GM19452 (cell line): ENCODE results near the gene TSSC4.

Source experiments
- ATAC-seq: cut with Tn5 transposase; IDR thresholded peaks from one replicate; pipeline ENCODE4 v1.9.1; 2021; ENCODE audit not compliant: unreplicated experiment

The TSSC4 gene

DNA sequence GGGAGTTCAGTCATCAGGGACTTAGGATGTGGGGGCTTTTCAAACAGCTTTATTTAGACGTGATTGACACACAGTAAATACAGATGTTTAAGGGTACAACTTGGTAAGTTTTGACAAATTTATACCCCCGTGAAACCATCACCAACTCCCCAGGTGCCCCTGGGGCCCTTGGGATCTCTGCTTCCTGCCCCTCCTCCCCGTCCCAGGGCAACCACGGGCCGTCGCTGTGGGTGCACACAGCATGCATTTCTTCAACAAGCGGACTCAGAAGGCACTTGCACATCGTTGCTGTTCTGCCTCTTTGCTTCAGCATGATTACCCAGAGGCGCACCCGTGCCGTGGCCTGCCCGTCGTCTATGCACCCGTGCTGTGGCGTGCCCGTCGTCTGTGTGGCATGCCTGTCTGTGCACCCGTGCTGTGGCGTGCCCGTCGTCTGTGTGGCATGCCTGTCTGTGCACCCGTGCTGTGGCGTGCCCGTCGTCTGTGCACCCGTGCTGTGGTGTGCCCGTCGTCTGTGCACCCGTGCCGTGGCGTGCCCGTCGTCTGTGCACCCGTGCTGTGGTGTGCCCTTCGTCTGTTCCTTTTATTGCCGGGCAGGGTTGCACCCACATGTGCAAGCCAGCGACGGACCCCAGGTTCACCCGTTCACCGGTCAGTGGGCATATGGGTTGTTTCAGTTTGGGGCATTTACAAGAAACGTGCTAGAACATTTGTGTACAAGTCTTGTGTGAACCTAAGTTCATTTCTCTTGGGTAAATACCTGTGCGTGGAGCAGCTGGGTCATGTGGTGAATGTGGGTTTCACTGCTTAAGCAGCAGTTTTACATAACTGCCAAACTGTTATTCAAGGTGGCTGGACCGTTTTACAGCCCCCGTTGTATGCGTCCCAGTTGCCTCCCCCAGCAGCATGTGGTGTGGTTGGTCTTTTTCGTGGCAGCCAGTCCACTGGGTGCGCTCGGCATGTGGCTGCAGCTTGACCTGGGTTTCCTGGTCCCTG is 15.1 kb upstream of the TSSC4 start:
- no peak for ATAC-seq

DNA sequence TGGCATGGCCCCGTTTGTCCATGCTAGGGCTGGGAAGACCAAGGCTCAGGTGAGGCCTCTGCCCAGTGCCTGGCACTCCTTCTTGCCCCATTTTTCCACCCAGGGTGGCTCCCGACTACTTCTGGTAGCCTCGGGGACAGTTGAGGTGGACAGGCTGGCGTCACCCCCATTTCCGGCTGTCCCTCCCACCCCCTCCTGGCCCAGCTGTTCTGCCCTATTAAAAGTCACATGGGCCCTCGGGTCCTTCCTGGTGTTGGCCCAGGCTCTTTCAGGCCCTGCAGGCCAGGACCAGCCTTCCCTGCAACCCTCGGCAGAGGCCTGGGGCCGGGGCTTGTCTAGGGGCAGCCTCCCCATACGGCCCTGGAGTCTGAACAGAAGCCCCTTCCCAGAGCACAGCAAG is 14.0 kb upstream of the TSSC4 start:
- no peak for ATAC-seq

DNA sequence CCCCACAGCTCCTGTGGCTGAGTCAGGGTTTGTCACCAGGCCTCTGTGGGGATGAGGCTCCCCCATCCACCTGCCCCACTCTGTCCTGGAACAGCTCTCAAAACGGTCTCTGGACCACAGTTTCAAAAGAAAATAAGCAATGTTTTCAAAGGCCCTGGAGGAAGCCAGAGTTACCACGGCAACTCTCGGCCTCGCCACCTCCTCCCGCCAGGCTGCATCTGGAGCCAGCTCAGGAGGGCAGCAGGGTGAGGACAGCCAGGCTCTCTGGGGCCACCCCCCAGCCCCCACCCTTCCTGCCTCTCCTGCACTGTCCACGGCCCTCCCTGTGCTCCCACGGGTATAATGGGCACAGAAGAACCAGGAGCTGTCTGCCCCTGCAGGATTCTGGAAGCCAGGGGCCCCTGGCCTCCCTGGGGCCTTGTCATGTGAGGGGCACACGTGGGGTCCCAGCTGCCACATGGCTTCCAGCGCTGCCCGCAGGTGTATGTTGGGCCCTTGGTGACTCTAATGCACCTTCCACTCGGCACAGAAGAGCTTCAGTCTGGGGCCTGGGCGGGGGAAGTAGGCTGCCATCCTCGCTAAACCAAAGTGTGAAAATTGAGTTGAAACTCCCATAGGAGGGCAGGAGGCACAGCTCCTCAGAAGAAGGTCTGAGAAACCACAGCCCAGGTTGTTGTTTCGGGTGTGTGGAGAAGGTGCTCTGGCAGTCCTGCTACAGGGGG is 13.1 kb upstream of the TSSC4 start:
- ATAC-seq, result no peak

DNA sequence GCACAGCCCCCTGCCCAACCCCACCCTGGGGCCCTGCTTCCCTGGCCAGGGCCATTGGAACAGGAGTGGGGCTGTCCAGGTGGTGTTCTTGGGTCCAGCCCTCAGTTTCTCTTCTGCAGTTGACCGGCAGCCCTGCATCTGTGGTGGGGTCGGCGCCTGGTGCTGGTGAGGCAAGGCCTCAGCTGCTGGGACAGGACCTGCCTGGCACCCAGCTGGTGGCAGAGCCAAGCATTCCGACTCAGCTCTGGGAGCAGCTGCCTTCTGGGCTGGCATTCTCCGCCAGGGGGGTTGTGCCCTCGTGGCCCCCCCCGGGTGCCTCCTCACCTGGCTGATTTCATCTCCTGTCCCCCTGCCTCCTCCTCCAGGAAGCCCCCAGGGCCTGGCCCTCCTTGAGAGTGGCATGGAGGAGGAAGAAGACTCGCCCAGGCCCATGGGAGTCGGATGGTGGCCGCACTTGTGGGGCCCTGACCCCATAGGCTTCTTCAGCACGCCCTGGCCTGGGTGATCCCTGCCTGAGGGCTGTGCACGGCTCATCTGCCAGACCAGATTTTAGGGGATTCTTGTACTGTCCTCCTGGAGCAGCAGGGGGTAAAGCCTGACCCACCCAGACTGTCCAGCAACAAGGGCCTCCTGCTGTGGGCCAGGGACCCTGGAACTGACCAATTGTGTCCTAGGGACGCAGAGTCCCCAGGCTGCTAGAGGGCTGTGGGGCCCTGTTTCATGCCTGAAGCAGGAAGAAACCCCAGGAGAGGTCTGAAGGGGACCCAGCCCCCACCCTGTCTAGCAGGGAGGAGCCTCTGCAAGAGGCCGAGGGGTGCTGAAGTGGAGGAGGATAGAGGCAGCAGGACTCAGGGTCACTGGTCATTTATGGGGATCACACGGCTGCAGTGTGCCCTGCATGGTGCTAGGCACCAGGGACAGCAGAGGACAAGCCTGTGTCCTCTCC is 11.8 kb upstream of the TSSC4 start:
- no peak for ATAC-seq

DNA sequence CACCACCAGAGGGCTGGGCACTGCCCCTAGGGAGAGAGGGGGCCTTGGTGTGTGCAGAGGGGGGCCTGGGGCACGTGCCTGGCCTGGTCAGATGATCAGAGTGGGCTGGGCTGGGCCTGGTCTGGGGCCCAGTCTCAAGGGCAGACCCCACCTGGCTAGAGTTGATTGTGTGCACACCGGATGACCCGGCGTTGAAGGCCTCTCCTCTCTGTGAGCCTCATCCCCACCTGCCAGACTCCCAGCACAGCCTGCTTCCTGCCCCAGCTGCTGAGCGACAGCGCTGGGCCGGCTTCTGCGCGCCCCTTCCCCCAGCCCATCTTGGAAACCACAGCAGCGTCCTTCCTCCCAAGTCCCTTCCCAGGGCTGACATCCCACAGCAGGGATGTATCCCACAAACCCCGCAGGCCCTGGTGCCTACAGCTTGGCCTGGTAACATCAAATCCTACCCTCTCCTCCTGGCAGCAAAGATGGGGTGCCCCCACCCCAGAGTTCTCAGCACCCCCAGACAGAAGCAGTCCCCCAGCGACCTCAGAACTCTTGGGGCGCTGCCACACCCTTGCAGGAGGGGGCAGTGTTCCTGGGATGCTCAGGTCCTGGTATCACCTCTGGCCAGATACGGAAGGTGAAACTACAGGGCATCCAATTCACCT is 11.0 kb upstream of the TSSC4 start:
- ATAC-seq, result no peak

DNA sequence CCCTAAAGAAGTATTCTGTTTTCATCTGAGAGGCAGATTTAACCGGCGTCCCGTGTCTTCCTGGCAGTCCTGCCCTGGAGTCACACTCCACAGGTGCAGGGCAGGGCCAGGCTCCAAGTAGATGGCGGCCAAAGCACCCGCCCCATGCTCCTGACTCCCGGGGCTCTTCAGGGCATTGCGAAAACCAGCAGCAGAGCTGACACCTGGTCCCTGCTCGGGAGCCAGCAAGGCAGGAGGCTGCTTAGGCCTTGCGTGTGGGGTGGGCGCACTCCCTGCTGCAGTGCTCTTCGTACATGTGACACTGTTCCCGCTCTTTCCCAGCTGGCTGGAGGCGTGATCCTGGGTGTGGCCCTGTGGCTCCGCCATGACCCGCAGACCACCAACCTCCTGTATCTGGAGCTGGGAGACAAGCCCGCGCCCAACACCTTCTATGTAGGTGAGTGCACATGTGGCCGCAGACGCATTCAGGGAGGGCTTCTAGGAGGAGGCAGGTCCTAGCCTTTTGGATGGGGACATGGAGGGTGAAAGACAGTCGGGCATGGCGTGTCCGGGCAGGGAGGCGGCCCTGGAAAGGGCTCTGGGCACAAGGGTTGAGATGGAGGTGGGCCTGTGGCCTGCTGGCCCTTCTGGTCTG is 10.3 kb upstream of the TSSC4 start:
- no peak for ATAC-seq

DNA sequence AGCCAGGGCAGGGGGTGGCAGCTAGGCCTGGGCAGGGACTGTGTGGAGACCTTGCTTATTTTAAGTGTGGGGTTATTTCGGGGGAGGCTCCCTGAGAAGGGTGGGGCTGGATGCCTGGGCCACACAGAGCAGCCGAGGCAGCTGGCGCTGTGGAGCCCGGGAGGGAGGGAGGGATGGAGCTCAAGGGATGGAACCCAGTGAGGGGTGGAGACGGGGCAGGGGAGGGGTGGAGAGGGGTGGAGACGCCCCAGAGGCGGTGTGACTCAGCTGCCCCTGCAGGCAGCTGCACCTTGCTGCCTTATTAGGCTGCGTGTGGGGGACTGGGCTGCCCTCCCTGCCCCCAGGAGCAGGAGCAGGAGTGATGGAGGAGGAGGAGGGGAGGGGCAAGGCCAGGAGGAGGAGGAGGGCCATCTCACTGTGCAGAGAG is 9.8 kb upstream of the TSSC4 start:
- no peak for ATAC-seq

DNA sequence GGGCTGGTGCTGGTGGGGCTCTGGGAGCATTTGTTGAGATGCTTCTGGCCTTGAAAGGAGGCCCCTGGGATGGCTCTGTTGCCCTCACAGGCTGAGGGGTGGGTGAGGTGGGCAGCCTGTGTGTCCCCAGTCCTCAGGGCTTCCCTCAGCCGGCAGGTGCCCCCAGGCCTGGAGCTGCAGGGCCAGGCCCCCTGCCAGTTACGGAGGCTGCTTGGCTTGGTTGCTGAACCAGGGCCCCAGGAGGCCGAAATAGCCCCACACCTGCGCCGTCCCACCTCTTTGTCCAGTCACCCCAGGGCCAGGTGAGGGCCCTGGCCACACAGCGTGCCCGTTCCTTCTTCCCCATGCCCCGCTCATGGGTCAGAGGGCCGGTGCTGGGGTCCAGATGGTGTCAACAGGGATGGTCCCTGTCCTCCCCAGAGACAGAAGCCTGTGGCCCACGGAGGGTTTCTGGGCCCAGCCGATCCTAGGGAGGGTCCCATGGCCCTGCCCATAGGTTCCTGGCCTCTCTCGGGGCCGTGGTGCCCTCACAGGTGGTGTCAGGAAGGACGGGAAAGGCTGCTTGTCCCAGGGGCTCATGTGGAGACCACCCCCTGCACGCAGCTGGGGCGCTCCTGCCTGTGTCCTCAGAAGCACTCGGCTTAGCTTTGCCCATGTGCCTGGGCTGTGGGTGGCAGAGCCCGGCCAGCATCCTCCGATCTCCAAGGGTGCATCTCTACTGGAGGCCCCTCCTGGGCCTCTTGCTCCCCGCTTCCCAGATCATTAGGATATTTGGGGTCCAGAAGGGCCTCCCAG is 9.2 kb upstream of the TSSC4 start:
- ATAC-seq, result no peak

DNA sequence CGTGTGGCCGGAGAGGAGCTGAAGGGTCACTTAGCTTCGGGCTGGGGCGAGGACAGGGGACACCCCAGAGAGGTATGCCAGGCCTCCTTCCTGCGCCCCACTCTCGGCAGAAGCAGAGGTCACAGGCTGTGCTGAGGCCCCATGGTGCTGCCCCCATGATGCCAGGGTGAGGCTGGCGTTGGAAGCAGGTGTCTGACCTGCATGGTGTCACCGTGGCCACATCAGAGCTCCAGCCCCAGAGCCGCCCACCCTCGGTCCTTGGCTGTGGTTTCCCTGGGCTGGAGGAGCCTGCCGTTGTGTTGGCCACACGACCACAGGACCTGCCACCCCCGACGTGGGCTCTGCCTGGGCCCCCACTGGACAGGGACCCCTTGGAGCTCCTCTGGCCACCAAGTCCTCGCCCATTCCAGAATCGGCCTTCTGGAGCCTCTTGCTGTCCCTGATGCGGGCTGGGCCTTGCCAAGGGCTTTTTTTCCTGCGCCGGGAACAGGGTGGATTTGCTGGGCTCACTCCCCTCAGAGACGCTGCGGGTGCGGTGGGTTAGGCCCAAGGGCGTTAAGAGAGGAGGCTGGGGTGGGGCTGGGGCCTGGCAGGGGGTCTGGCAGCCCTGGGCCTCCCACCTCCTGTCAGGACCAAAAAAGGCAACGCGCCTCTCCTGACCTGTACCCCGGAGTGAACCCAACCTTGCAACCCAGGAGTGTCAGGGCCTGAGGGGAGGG is 8.2 kb upstream of the TSSC4 start:
- no peak for ATAC-seq

DNA sequence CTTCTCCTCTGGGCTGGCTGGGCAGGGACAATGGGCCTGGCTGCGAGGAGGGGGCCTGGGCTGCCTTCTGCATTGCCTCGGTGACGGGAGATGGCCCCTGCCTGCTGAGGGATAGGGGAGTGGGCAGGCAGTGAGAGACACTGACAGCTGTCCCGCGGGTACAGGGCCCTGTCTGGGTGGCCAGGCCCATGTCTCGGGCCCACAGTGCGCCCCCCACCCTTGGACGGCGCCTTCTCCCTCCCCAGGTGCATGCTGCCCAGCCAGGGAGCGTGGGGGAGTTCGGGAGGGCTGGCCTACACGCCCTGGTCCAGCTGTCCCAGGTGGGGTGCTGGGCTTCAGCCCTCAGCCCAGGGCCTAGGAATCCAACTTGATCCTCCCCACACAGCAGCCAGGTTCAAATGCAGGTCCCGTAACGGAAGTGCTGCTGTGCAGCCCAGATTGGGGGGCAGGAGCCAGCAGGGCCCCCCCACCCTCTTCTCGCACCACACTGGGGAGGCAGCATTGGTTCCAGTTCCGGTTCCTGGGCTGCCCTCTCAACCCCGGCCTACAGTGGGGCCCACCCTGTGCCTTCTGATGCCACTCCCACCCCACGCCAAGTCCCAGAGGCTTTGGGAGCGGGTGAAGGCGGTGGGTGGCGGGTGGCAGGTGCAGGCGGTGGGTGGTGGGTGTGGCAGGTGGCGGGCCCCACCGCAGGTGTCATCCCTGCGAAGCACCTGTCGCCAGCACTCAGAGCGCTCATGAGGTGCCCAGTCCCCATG is 7.3 kb upstream of the TSSC4 start:
- no peak for ATAC-seq

DNA sequence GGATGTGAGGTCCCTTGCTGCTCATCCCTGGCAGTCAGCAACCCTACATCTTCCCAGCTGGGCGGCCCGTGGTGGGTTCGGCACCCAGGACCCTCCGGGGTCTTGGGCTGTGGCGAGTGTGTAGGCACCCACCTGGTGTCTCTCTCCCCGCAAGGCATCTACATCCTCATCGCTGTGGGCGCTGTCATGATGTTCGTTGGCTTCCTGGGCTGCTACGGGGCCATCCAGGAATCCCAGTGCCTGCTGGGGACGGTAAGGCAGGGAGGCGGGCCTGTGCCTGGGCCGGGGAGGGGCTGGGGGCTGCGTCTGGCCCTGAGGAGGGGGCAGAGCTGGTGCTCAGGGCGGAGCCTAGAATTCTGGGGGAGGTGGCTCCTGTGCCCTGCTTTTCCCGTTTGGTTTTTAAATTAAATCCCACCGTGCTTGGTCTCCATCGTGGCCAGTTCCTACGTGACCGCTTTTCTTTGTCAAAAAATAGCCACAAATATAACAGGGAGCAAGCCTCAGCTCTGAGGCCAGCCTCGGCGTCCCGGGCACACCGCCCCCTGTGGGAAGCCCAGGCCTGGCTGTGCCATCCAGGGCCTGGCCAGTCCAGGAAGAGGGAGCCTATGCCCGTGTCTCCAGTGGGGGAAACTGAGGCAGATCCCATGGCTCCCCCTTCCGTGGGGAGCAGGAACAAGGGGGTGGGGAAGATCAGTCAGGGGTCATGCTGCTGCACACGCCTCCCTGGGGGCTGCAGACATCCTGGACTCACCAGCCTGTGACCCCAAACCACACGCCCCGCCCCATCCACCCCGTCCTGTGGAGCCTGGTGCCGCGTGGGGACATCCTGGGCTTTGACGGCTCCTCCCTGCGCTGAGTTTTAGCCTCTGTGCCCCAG is 6.4 kb upstream of the TSSC4 start:
- ATAC-seq, result no peak

DNA sequence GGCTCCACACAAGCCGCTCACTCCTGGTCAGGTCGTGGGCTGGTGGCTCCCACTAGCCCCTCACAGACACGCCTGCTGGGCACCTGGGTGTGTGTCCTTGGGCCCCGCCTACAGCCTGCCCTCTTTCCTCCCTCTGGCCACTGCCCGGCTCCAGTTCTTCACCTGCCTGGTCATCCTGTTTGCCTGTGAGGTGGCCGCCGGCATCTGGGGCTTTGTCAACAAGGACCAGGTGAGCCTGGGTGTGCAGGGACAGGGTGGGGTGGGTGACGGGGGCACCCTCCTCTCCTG is 5.8 kb upstream of the TSSC4 start:
- no peak for ATAC-seq

DNA sequence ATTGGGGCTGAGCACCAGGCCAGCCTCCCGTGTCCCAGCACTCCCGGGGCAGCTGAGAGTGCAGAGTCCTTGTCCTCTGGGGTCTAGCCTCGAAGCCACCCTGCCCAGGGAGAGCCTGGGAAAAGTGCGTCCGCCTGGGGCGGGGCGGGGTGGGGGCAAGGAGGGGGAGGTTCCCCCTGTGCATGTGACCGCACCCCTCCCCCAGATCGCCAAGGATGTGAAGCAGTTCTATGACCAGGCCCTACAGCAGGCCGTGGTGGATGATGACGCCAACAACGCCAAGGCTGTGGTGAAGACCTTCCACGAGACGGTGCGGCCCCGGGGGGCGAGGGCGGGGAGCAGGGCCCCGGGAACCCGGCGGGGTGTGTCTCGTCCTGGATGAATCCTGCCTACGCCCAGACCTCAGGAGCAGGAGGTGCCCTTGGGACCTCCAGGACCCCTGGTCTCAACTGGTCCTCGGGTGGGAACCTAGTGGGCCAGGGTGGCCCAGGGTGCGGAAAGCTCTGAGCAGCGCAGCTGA is 5.3 kb upstream of the TSSC4 start:
- ATAC-seq, result no peak

DNA sequence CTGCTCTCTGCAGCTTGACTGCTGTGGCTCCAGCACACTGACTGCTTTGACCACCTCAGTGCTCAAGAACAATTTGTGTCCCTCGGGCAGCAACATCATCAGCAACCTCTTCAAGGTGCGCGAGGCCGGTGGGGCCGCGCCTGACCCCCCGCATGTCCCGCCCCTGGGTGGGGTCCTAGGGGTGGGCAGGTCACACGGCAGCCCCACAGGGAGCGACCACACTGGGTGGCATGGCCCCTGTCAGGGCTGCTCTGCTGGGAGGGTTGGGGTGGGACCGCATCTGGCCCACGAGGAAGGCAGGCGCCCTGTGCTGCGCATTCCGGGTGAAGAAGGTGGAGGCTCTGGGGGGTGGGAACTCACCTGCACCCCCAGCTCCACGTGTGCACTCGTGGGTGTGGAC is 4.7 kb upstream of the TSSC4 start:
- ATAC-seq, result no peak

DNA sequence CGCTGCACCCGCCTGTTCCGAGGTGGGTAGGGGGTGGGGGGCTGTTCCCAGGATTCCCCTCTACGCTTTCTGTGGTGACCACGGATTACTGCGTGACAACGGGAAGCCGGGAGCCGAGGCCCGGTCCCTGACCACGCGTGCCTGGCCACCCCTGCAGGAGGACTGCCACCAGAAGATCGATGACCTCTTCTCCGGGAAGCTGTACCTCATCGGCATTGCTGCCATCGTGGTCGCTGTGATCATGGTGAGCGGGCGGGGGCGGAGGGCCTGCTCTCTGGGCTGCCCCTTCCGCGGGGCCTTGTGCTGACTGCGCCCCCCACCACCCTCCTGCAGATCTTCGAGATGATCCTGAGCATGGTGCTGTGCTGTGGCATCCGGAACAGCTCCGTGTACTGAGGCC is 4.1 kb upstream of the TSSC4 start:
- no peak for ATAC-seq

DNA sequence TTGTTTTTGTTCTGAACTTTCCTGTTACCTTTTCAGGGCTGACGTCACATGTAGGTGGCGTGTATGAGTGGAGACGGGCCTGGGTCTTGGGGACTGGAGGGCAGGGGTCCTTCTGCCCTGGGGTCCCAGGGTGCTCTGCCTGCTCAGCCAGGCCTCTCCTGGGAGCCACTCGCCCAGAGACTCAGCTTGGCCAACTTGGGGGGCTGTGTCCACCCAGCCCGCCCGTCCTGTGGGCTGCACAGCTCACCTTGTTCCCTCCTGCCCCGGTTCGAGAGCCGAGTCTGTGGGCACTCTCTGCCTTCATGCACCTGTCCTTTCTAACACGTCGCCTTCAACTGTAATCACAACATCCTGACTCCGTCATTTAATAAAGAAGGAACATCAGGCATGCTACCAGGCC is 3.5 kb upstream of the TSSC4 start:
- no peak for ATAC-seq
